GM19438 (cell line): ENCODE data around the gene ABLIM2.

Experiments used
- ATAC-seq: cut with Tn5 transposase; IDR thresholded peaks from one replicate; pipeline ENCODE4 v1.9.1; 2021; ENCODE audit warnings: low read depth; ENCODE audit not compliant: unreplicated experiment

ABLIM2 gene

GRCh38 chr4:8107146-8107657 is 51.4 kb downstream of the ABLIM2 start:
- ATAC-seq = no peak

GRCh38 chr4:8106451-8107025 is 52.1 kb downstream of the ABLIM2 start:
- ATAC-seq = no peak

GRCh38 chr4:8105306-8106100 is 53.1 kb downstream of the ABLIM2 start:
- ATAC-seq = no peak

GRCh38 chr4:8104491-8105305 is 53.9 kb downstream of the ABLIM2 start:
- ATAC-seq = no peak

GRCh38 chr4:8103421-8104390 is 54.9 kb downstream of the ABLIM2 start:
- ATAC-seq = no peak

- ATAC-seq = no peak
Observed at GRCh38 chr4:8102831-8103230, 55.8 kb downstream of the ABLIM2 start.

- ATAC-seq = no peak
Observed at GRCh38 chr4:8102076-8102355, 56.6 kb downstream of the ABLIM2 start.

GRCh38 chr4:8101213-8102075 is 57.2 kb downstream of the ABLIM2 start:
- ATAC-seq = no peak

- ATAC-seq = no peak
Observed at GRCh38 chr4:8099981-8100464, 58.6 kb downstream of the ABLIM2 start.

- no peak for ATAC-seq
Observed at GRCh38 chr4:8098506-8098905, 60.1 kb downstream of the ABLIM2 start.

- no peak for ATAC-seq
Observed at GRCh38 chr4:8097721-8098345, 60.8 kb downstream of the ABLIM2 start.

- no peak for ATAC-seq
Observed at GRCh38 chr4:8097141-8097541, 61.5 kb downstream of the ABLIM2 start.

- no peak for ATAC-seq
Observed at GRCh38 chr4:8096690-8097061, 61.9 kb downstream of the ABLIM2 start.

GRCh38 chr4:8095956-8096689 is 62.5 kb downstream of the ABLIM2 start:
- no peak for ATAC-seq

- no peak for ATAC-seq
Observed at GRCh38 chr4:8093587-8094274, 64.9 kb downstream of the ABLIM2 start.

- no peak for ATAC-seq
Observed at GRCh38 chr4:8092282-8092681, 66.3 kb downstream of the ABLIM2 start.

GRCh38 chr4:8090744-8091301 is 67.8 kb downstream of the ABLIM2 start:
- ATAC-seq = no peak
